ENCODE measurements around the gene GRIN3B.

DNA sequence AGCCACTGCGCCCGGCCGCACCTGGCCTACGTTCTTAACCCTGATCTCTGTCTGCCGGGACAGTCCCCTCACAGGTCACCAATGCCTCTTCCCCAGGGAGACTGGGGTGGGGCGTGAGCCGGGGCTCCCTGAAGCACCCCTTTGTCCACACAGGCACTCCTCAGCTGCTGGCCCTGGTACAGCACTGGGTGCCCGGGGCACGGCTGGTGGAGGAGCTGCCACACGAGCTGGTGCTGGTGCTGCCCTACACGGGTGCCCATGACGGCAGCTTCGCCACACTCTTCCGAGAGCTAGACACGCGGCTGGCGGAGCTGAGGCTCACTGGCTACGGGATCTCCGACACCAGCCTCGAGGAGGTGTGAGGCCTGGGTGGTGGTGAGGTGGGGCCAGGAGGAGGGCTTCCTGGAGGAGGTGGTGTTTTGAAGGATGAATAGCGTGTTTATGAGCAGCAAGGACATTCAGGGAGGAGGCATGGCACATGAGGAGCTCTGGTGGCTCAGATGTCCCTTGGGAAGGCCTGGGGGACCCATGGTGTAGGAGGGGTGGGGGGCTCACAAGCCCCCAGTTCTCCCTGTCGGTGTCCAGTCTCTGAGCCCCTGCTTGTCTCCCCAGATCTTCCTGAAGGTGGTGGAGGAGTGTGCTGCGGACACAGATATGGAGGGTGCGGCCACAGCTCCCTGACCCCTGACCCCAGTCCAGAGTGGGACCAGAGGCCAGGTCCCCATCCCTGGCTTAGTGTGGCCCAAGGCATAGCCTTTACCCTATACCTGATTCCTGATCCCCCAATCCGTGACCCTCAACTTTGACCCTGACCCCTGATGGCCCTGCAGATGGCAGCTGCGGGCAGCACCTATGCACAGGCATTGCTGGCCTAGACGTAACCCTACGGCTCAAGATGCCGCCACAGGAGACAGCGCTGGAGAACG, 53.2 kb downstream of the GRIN3B start:
- TF ChIP-seq, protein P1, sequence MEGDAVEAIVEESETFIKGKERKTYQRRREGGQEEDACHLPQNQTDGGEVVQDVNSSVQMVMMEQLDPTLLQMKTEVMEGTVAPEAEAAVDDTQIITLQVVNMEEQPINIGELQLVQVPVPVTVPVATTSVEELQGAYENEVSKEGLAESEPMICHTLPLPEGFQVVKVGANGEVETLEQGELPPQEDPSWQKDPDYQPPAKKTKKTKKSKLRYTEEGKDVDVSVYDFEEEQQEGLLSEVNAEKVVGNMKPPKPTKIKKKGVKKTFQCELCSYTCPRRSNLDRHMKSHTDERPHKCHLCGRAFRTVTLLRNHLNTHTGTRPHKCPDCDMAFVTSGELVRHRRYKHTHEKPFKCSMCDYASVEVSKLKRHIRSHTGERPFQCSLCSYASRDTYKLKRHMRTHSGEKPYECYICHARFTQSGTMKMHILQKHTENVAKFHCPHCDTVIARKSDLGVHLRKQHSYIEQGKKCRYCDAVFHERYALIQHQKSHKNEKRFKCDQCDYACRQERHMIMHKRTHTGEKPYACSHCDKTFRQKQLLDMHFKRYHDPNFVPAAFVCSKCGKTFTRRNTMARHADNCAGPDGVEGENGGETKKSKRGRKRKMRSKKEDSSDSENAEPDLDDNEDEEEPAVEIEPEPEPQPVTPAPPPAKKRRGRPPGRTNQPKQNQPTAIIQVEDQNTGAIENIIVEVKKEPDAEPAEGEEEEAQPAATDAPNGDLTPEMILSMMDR (IDR thresholded peaks at IDR 0.05) = no peak
- no peak for TF ChIP-seq EZH2 (IDR thresholded peaks at IDR 0.05; ENCODE audit: borderline replicate concordance, insufficient read depth, low read depth, low read length, poor library complexity, severe bottlenecking)

Data from B cell (primary cell).